ENCODE results near the gene GGT6.

- TF ChIP-seq CTCF (IDR thresholded peaks at IDR 0.05; ENCODE audit: low read depth, low read length), result peak; percentile 13; the same call in 1 of the 2 replicates
- TF ChIP-seq EZH2phosphoT487 (IDR thresholded peaks at IDR 0.05; ENCODE audit: low read depth), result no peak
These were observed 18.9 kb downstream of the GGT6 start for GRCh38 chr17:4541328-4542002.

Data from OCI-LY3 (cell line).